Ovary (tissue), 9 donors: Measurements from ENCODE around the gene TTLL6. TPM values are rescaled to one million over a fixed set of nuclear protein-coding genes. Genes with fewer than 3 reads are reported as not detected.
"Not testable (repeated sequence)": the region's sequence is repeated elsewhere in the genome, so short reads cannot be mapped to it uniquely, and the experiment has no call there.

Experiments
- DNase-seq, 5 donors: peaks; one replicate each; pipeline ENCODE4 v3.0.0-alpha.2; 2019 to 2020
- H3K27ac ChIP-seq, 2 donors: fragments of 200-600 bp; one replicate each; pipeline versions ENCODE4 v1.5.1 to v1.8.0; 2019 to 2022
- H3K27me3 ChIP-seq: fragments of 200-600 bp; one replicate; pipeline ENCODE4 v1.8.0; 2022
- H3K36me3 ChIP-seq: fragments of 200-600 bp; sonication (generic); one replicate; pipeline ENCODE4 v1.5.1; 2019
- H3K4me1 ChIP-seq: one replicate; pipeline ENCODE4 v1.8.1; 2013; ENCODE audit warnings: mild to moderate bottlenecking, moderate library complexity; ENCODE audit not compliant: insufficient read depth
- H3K4me3 ChIP-seq: fragments of 200-600 bp; sonication (generic); one replicate; pipeline ENCODE4 v1.5.1; 2017
- H3K9me3 ChIP-seq, 2 donors: fragments of 200-600 bp in 1 of 2; sonication (generic) in 1 of 2; one replicate each; pipeline versions ENCODE4 v1.5.1 to v1.8.1; 2013 to 2019; ENCODE audit warnings: mild to moderate bottlenecking in 1 of 2, moderate library complexity in 1 of 2
- EP300 ChIP-seq: sonication (generic); formaldehyde crosslinking; IDR thresholded peaks from one replicate; pipeline ENCODE4 v1.6.1; 2017; ENCODE audit warnings: antibody characterized with exemption
- POLR2A ChIP-seq: fragments of 450-650 bp; IDR thresholded peaks from one replicate; pipeline ENCODE4 v1.6.1; 2017; ENCODE audit warnings: antibody characterized with exemption, mild to moderate bottlenecking, moderate library complexity
- WGBS, 3 donors: extraction: QIAGEN DNeasy Blood & Tissue Kit in 1 of 3; methylation state at CpG; one replicate each; pipeline versions ENCODE4 v1.1.5 to v1.1.7; 2013 to 2017; 5-methylcytosine and 5-hydroxymethylcytosine counted together
- intact Hi-C, 4 donors: fragments of 100-400 bp; cut with DNase I; formaldehyde crosslinking; loops; one replicate each; pipeline versions ENCODE4 v1.11.0 to v1.15.1; 2022 to 2023
- microRNA counts: library from miRNA; unstranded; fragments of <30 nt; microRNA quantifications from one replicate; lab custom pipeline; 2016
- microRNA-seq, 3 donors: library from miRNA; unstranded; fragments of <30 nt; microRNA quantifications; one replicate each; pipeline versions ENCODE4 to v1.2.0, GENCODE V29; 2019 to 2020
- polyA plus RNA-seq, 2 donors: library from polyadenylated mRNA; stranded (reverse); fragments of 200-250 nt in 1 of 2; fragments of 350-450 nt in 1 of 2; fragmentation: Illumina TruSeq in 1 of 2; extraction: RNeasy Lipid Tissue Mini Kit (QIAGEN cat#74804) in 1 of 2; gene quantifications; one replicate each; pipeline ENCODE4 v1.2.3, GENCODE V29; 2013 to 2014
- small RNA-seq: library from RNA; depleted of rRNA; stranded (forward); fragments of <200 nt; gene quantifications from one replicate; pipeline ENCODE3, GENCODE V24; 2016
- total RNA-seq, 7 donors: library from RNA; depleted of rRNA in 2 of 7; stranded (reverse); fragments of >200 nt in 2 of 7; fragmentation: NEBNext Ultra II Directional in 3 of 7; extraction: Animal tissue kit (Norgen Biotek cat#: 25700) in 3 of 7; gene quantifications; one replicate each; pipeline versions ENCODE4 v1.1.0 to v1.2.4, GENCODE V29; 2016 to 2023
- TF ChIP-seq, protein P1 (sequence below), 3 donors: fragments of 450-650 bp in 2 of 3; fragments of 200-600 bp in 1 of 3; IDR thresholded peaks; one replicate each; pipeline versions ENCODE4 v1.5.1 to v1.8.0; 2016 to 2022; ENCODE audit warnings: antibody characterized with exemption in 3 of 3, mild to moderate bottlenecking in 1 of 3
- donor health status: DM: no; HTN: no; CAD: no; lungs with moderate emphysema.
- donor health status: DM: no; HTN: no; CAD: no.
- donor health status: Bipolar disorder and iron deficiency.
- donor health status: DM: yes; HTN: yes; CAD: no.
- donor health status: DM: no; HTN: no; CAD: no.
- donor health status: DM: yes; HTN: yes; CAD: no.

Gene TTLL6
- total and polyA plus RNA-seq, 9 donors = 0.06 to 3.8 (median 0.44) TPM; not detected in 3

- Histone ChIP-seq H3K27ac (no peak overlapping the region), H3K9me3 (peaks cover 0 to 4% of the 10 kb centered on the region in 2 donors), H3K36me3 (no peaks in the 10 kb centered on the region), H3K27me3 (no peaks in the 10 kb centered on the region), H3K4me1 (no peaks in the 10 kb centered on the region), H3K4me3 (no peak overlapping the region)
- 10 to 17% (median 12%) methylated on average over 10 of the region's 10 CpGs for WGBS, 3 donors
- no peak for DNase-seq
- intact Hi-C loops = no loop called here
- no peak for TF ChIP-seq EP300
- no peak for TF ChIP-seq POLR2A
- TF ChIP-seq, protein P1, sequence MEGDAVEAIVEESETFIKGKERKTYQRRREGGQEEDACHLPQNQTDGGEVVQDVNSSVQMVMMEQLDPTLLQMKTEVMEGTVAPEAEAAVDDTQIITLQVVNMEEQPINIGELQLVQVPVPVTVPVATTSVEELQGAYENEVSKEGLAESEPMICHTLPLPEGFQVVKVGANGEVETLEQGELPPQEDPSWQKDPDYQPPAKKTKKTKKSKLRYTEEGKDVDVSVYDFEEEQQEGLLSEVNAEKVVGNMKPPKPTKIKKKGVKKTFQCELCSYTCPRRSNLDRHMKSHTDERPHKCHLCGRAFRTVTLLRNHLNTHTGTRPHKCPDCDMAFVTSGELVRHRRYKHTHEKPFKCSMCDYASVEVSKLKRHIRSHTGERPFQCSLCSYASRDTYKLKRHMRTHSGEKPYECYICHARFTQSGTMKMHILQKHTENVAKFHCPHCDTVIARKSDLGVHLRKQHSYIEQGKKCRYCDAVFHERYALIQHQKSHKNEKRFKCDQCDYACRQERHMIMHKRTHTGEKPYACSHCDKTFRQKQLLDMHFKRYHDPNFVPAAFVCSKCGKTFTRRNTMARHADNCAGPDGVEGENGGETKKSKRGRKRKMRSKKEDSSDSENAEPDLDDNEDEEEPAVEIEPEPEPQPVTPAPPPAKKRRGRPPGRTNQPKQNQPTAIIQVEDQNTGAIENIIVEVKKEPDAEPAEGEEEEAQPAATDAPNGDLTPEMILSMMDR (IDR thresholded peaks at IDR 0.05) = no peak
These were observed 99.4 kb downstream of the TTLL6 start for GRCh38 chr17:48717367-48718226.

DNA sequence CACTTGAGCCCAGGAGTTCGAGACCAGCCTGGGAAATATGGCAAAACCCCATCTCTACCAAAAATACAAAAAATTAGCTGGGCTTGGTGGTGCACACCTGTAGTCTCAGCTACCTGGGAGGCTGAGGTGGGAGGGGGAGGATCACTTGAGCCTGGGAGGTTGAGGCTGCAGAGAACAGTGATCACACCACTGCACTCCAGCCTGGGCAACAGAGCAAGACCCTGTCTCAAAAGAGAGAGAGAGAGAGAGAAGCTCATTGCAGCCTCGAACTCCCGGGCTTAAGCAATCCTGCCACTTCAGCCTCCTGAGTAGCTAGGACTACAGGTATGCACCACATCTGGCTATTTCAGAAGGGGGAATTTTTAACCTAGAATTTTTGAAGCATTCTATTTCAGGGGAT lies 100.5 kb downstream of the TTLL6 start:
- H3K36me3 ChIP-seq, H3K4me1 ChIP-seq, H3K27me3 ChIP-seq, H3K4me3 ChIP-seq, H3K9me3 ChIP-seq, DNase-seq, H3K27ac ChIP-seq, intact Hi-C loops: not testable (repeated sequence)
- 61 to 79% (median 67%) methylated on average over 3 of the region's 3 CpGs for WGBS, 3 donors

GRCh38 chr17:48715496-48716399 lies 101.3 kb downstream of the TTLL6 start:
- no peak overlapping the region for H3K4me3 ChIP-seq
- TF ChIP-seq EP300 = no peak
- no peak for TF ChIP-seq POLR2A
- TF ChIP-seq, protein P1 (IDR thresholded peaks at IDR 0.05) = no peak
- peaks cover 0 to 4% of the 10 kb centered on the region in 2 donors for H3K9me3 ChIP-seq
- H3K36me3 ChIP-seq = no peaks in the 10 kb centered on the region
- H3K27me3 ChIP-seq = no peaks in the 10 kb centered on the region
- H3K4me1 ChIP-seq = no peaks in the 10 kb centered on the region
- WGBS, 3 donors = 16 to 23% (median 16%) methylated on average over 5 of the region's 5 CpGs
- intact Hi-C loops = no loop called here
- DNase-seq = no peak
- no peak overlapping the region for H3K27ac ChIP-seq

MicroRNAs encoded within 50 kb of the gene (microRNA counts, 767-probe panel; counts per million panel counts)
- microRNA hsa-miR-3185 (lab: Ali Mortazavi, UCI) = 530 counts per million, percentile 78 among the panel's probes with 10 or more counts

Small RNA genes within 50 kb of the gene (microRNA-seq; reads per million reads assigned to microRNA genes)
- gene MIR3185 = 0 reads per million in 3 donors

Small RNA genes within 50 kb of the gene (small RNA-seq; reads per million reads assigned to genes)
- gene COX6B1P2 = not detected
- not detected for gene MIR3185
- gene RF02132 = not detected
- not detected for gene RF02133
- gene RN7SL125P = not detected

Other genes starting within 250 kb of the TTLL6 start
- 1 to 10 TPM in 3 of 7 donors, under 1 TPM in 4; 0.18 to 3.4 (median 0.87) TPM for gene HOXB4, start 238.9 kb downstream of the TTLL6 start, total RNA-seq
- gene HOXB4, start 238.9 kb downstream of the TTLL6 start, polyA plus RNA-seq = 1 to 10 TPM in 1 of 2 donors, under 1 TPM in 1; 0.13 to 1.3 TPM
- gene HOXB3, start 227.0 kb downstream of the TTLL6 start, total RNA-seq = 10 to 100 TPM in 2 of 7 donors, 1 to 10 TPM in 3, under 1 TPM in 2; 0.43 to 10.7 (median 2.7) TPM
- 1 to 10 TPM in 1 of 2 donors, under 1 TPM in 1; 0.48 to 4.7 TPM for gene HOXB3, start 227.0 kb downstream of the TTLL6 start, polyA plus RNA-seq
- 1 to 10 TPM in 2 of 7 donors, under 1 TPM in 4, not detected in 1; 0.20 to 2.8 (median 0.66) TPM for gene HOXB5, start 223.4 kb downstream of the TTLL6 start, total RNA-seq
- under 1 TPM; 0.04 to 0.53 TPM for gene HOXB5, start 223.4 kb downstream of the TTLL6 start, polyA plus RNA-seq
- 10 to 100 TPM in 1 of 7 donors, 1 to 10 TPM in 4, under 1 TPM in 2; 0.25 to 10.3 (median 1.7) TPM for gene HOXB6, start 212.2 kb downstream of the TTLL6 start, total RNA-seq
- under 1 TPM; 0.25 to 0.73 TPM for gene HOXB6, start 212.2 kb downstream of the TTLL6 start, polyA plus RNA-seq
- 1 to 10 TPM in 4 of 7 donors, under 1 TPM in 3; 0.23 to 2.9 (median 1.3) TPM for gene HOXB7, start 206.2 kb downstream of the TTLL6 start, total RNA-seq
- gene HOXB7, start 206.2 kb downstream of the TTLL6 start, polyA plus RNA-seq = 1 to 10 TPM in 1 of 2 donors, under 1 TPM in 1; 0.48 to 6.9 TPM
- 1 to 10 TPM in 2 of 7 donors, under 1 TPM in 2, not detected in 3; 0.17 to 2.5 (median 0.97) TPM for gene HOXB8, start 201.9 kb downstream of the TTLL6 start, total RNA-seq
- gene HOXB8, start 201.9 kb downstream of the TTLL6 start, polyA plus RNA-seq = under 1 TPM in 1 of 2 donors, not detected in 1; 0.28 TPM
- gene HOXB9, start 190.9 kb downstream of the TTLL6 start, total RNA-seq = under 1 TPM in 4 of 7 donors, not detected in 3; 0.10 to 0.36 (median 0.12) TPM
- under 1 TPM in 1 of 2 donors, not detected in 1; 0.27 TPM for gene HOXB9, start 190.9 kb downstream of the TTLL6 start, polyA plus RNA-seq
- not detected for gene PRAC1, start 94.7 kb downstream of the TTLL6 start, total RNA-seq
- not detected for gene PRAC1, start 94.7 kb downstream of the TTLL6 start, polyA plus RNA-seq
- not detected for gene PRAC2, start 94.0 kb downstream of the TTLL6 start, total RNA-seq
- not detected for gene PRAC2, start 94.0 kb downstream of the TTLL6 start, polyA plus RNA-seq
- gene HOXB13, start 88.5 kb downstream of the TTLL6 start, total RNA-seq = under 1 TPM in 1 of 7 donors, not detected in 6; 0.38 TPM
- gene HOXB13, start 88.5 kb downstream of the TTLL6 start, polyA plus RNA-seq = not detected
- gene CALCOCO2, start 13.8 kb upstream of the TTLL6 start, total RNA-seq = 100 to 1,000 TPM in 6 of 7 donors, 10 to 100 TPM in 1; 72.1 to 180 (median 159) TPM
- 100 to 1,000 TPM in 1 of 2 donors, 10 to 100 TPM in 1; 75.4 to 239 TPM for gene CALCOCO2, start 13.8 kb upstream of the TTLL6 start, polyA plus RNA-seq
- gene ATP5MC1, start 75.6 kb upstream of the TTLL6 start, total RNA-seq = 10 to 100 TPM; 42.8 to 69.8 (median 59.9) TPM
- 100 to 1,000 TPM; 105 to 198 TPM for gene ATP5MC1, start 75.6 kb upstream of the TTLL6 start, polyA plus RNA-seq
- 10 to 100 TPM; 32.0 to 62.1 (median 58.2) TPM for gene UBE2Z, start 91.2 kb upstream of the TTLL6 start, total RNA-seq
- gene UBE2Z, start 91.2 kb upstream of the TTLL6 start, polyA plus RNA-seq = 10 to 100 TPM; 40.1 to 93.4 TPM
- 10 to 100 TPM; 41.0 to 94.2 (median 66.7) TPM for gene SNF8, start 127.6 kb upstream of the TTLL6 start, total RNA-seq
- gene SNF8, start 127.6 kb upstream of the TTLL6 start, polyA plus RNA-seq = 10 to 100 TPM; 65.0 to 73.1 TPM
- gene GIP, start 151.4 kb upstream of the TTLL6 start, total RNA-seq = not detected
- not detected for gene GIP, start 151.4 kb upstream of the TTLL6 start, polyA plus RNA-seq
- 1 to 10 TPM in 1 of 7 donors, not detected in 6; 1.0 TPM for gene IGF2BP1, start 180.2 kb upstream of the TTLL6 start, total RNA-seq
- gene IGF2BP1, start 180.2 kb upstream of the TTLL6 start, polyA plus RNA-seq = under 1 TPM in 1 of 2 donors, not detected in 1; 0.12 TPM